ENCODE measurements around the gene F2.
"Not testable (repeated sequence)": the region's sequence is repeated elsewhere in the genome, so short reads cannot be mapped to it uniquely, and the experiment has no call there.

Gene F2

GRCh38 chr11:46719048-46719542 is at the start of gene F2:
Gene F2 (plus strand): TSS chr11:46719213. CDS start chr11:46719236, 23 bp downstream.
- no peak for DNase-seq

GRCh38 chr11:46669711-46670139 is 49.3 kb upstream of the F2 start:
- no peak for DNase-seq

GRCh38 chr11:46670521-46670920 is 48.5 kb upstream of the F2 start:
- not testable (repeated sequence) for DNase-seq

- DNase-seq = no peak
These were observed 47.1 kb upstream of the F2 start for GRCh38 chr11:46671958-46672315.

GRCh38 chr11:46672381-46672839 is 46.6 kb upstream of the F2 start:
- no peak for DNase-seq

GRCh38 chr11:46673713-46674462 is 45.1 kb upstream of the F2 start:
- no peak for DNase-seq

GRCh38 chr11:46674463-46675287 is 44.3 kb upstream of the F2 start:
- DNase-seq = no peak

- no peak for DNase-seq
These were observed 43.6 kb upstream of the F2 start for GRCh38 chr11:46675288-46675851.

GRCh38 chr11:46675949-46676348 is 43.1 kb upstream of the F2 start:
- DNase-seq = no peak

GRCh38 chr11:46676436-46677158 is 42.4 kb upstream of the F2 start:
- no peak for DNase-seq

- no peak for DNase-seq
These were observed 41.8 kb upstream of the F2 start for GRCh38 chr11:46677169-46677568.

- no peak for DNase-seq
These were observed 40.8 kb upstream of the F2 start for GRCh38 chr11:46677991-46678740.

- DNase-seq = no peak
These were observed 40.3 kb upstream of the F2 start for GRCh38 chr11:46678741-46679130.

- no peak for DNase-seq
These were observed 39.5 kb upstream of the F2 start for GRCh38 chr11:46679241-46680163.

- DNase-seq = no peak
These were observed 38.8 kb upstream of the F2 start for GRCh38 chr11:46680164-46680760.

GRCh38 chr11:46680815-46681214 is 38.2 kb upstream of the F2 start:
- DNase-seq = no peak

- no peak for DNase-seq
These were observed 37.2 kb upstream of the F2 start for GRCh38 chr11:46681814-46682213.

- no peak for DNase-seq
These were observed 36.0 kb upstream of the F2 start for GRCh38 chr11:46682773-46683752.

GRCh38 chr11:46684367-46684766 is 34.6 kb upstream of the F2 start:
- DNase-seq = no peak
